DOHH2 (cell line): ENCODE data around the gene ANKRD29.

ENCODE experiments used
- H3F3A ChIP-seq: fragments of 200-600 bp; sonication (generic), shearing (Covaris generic); 2 replicates; pipeline ENCODE4 v1.6.0; 2016; ENCODE audit warnings: antibody characterized with exemption, mild to moderate bottlenecking; ENCODE audit not compliant: control insufficient read depth, insufficient read depth
- H3K27ac ChIP-seq: fragments of 200-600 bp; sonication (generic); 2 replicates; pipeline ENCODE4 v1.5.1; 2014; ENCODE audit warnings: low read depth, mild to moderate bottlenecking, low read length, moderate library complexity
- H3K27me3 ChIP-seq: fragments of 200-600 bp; sonication (generic); 2 replicates; pipeline ENCODE4 v1.6.1; 2014; ENCODE audit warnings: mild to moderate bottlenecking, low read length, mixed read lengths; ENCODE audit not compliant: control insufficient read depth
- H3K36me3 ChIP-seq: fragments of 200-600 bp; sonication (generic); 2 replicates; pipeline ENCODE4 v1.6.1; 2014; ENCODE audit warnings: mild to moderate bottlenecking, low read length, moderate library complexity, mixed read lengths; ENCODE audit not compliant: control insufficient read depth
- H3K4me1 ChIP-seq: fragments of 200-600 bp; sonication (generic); 2 replicates; pipeline ENCODE4 v1.6.1; 2014; ENCODE audit warnings: mild to moderate bottlenecking, low read length, mixed read lengths; ENCODE audit not compliant: control insufficient read depth
- H3K4me2 ChIP-seq: fragments of 200-600 bp; sonication (generic); 2 replicates; pipeline ENCODE4 v1.6.0; 2014; ENCODE audit warnings: mild to moderate bottlenecking, low read length, moderate library complexity
- H3K4me3 ChIP-seq: fragments of 200-600 bp; sonication (generic); 2 replicates; pipeline ENCODE4 v1.5.1; 2014; ENCODE audit warnings: mild to moderate bottlenecking, low read length, mixed read lengths
- H3K79me2 ChIP-seq: fragments of 200-600 bp; sonication (generic); 2 replicates; pipeline ENCODE4 v1.6.1; 2014; ENCODE audit warnings: mild to moderate bottlenecking, low read length, mixed read lengths; ENCODE audit not compliant: control insufficient read depth
- H3K9me2 ChIP-seq: fragments of 200-600 bp; sonication (generic); replicated peaks from 2 replicates; pipeline ENCODE4 v1.6.1; 2014; ENCODE audit warnings: mild to moderate bottlenecking, low read length, mixed read lengths; ENCODE audit not compliant: control insufficient read depth
- H3K9me3 ChIP-seq: fragments of 200-600 bp; sonication (generic); 2 replicates; pipeline ENCODE4 v1.6.1; 2014; ENCODE audit warnings: antibody characterized with exemption, low read length, mixed read lengths; ENCODE audit not compliant: control insufficient read depth, insufficient read depth
- H4K20me1 ChIP-seq: fragments of 200-600 bp; sonication (generic); 2 replicates; pipeline ENCODE4 v1.6.0; 2014; ENCODE audit warnings: low read depth, mild to moderate bottlenecking, antibody characterized with exemption, low read length, moderate library complexity; ENCODE audit not compliant: control insufficient read depth, insufficient read depth
- EZH2phosphoT487 ChIP-seq: fragments of 200-600 bp; sonication (generic); IDR thresholded peaks from 2 replicates; pipeline ENCODE4 v1.6.1; 2017; ENCODE audit warnings: borderline replicate concordance, mild to moderate bottlenecking, antibody characterized with exemption, low read length, moderate library complexity, mixed read lengths
- TF ChIP-seq, protein P1 (sequence below): fragments of 200-600 bp; sonication (generic); IDR thresholded peaks from one replicate; pipeline ENCODE4 v1.5.1; 2014; ENCODE audit warnings: antibody characterized with exemption, mild to moderate bottlenecking, low read depth, low read length; ENCODE audit not compliant: poor library complexity, severe bottlenecking

ANKRD29 gene

GRCh38 chr18:23682472-23682871, 19.8 kb upstream of the ANKRD29 start:
- Histone ChIP-seq H3K36me3 (no peaks in the 10 kb centered on the region), H3K4me3 (no peak overlapping the region), H3F3A (no peaks in the 10 kb centered on the region), H3K79me2 (no peaks in the 10 kb centered on the region), H3K4me2 (no peak overlapping the region), H3K4me1 (no peaks in the 10 kb centered on the region), H3K9me3 (no peaks in the 10 kb centered on the region), H3K27ac (no peak overlapping the region), H3K9me2 (no peaks in the 10 kb centered on the region), H3K27me3 (no peaks in the 10 kb centered on the region), H4K20me1 (no peaks in the 10 kb centered on the region)
- no peak for TF ChIP-seq EZH2phosphoT487
- TF ChIP-seq, protein P1, sequence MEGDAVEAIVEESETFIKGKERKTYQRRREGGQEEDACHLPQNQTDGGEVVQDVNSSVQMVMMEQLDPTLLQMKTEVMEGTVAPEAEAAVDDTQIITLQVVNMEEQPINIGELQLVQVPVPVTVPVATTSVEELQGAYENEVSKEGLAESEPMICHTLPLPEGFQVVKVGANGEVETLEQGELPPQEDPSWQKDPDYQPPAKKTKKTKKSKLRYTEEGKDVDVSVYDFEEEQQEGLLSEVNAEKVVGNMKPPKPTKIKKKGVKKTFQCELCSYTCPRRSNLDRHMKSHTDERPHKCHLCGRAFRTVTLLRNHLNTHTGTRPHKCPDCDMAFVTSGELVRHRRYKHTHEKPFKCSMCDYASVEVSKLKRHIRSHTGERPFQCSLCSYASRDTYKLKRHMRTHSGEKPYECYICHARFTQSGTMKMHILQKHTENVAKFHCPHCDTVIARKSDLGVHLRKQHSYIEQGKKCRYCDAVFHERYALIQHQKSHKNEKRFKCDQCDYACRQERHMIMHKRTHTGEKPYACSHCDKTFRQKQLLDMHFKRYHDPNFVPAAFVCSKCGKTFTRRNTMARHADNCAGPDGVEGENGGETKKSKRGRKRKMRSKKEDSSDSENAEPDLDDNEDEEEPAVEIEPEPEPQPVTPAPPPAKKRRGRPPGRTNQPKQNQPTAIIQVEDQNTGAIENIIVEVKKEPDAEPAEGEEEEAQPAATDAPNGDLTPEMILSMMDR = no peak

DNA sequence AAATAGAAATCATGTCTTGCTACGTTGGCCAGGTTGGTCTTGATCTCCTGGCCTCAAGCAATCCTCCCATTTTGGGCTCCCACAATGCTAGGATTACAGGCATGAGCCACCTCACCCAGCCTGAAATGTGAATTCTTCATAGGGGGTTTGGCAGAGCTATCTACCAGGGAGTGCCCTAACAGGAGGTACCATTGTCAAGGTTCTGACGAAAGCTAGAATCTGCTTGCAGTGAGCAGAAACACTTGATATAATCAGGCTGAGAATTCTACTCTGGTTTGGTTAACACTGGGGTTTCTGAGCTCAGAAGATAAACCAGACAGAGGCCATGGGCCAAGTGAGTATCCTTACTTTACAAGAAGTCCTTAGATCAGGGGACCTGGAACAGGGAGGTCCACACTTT, 19.3 kb upstream of the ANKRD29 start:
- no peak overlapping the region for H3K27ac ChIP-seq
- H4K20me1 ChIP-seq = no peaks in the 10 kb centered on the region
- no peaks in the 10 kb centered on the region for H3K27me3 ChIP-seq
- no peak for TF ChIP-seq EZH2phosphoT487
- TF ChIP-seq, protein P1 = no peak
- H3K79me2 ChIP-seq = no peaks in the 10 kb centered on the region
- no peaks in the 10 kb centered on the region for H3K9me2 ChIP-seq
- no peaks in the 10 kb centered on the region for H3K9me3 ChIP-seq
- H3K4me1 ChIP-seq = no peaks in the 10 kb centered on the region
- no peaks in the 10 kb centered on the region for H3F3A ChIP-seq
- no peak overlapping the region for H3K4me3 ChIP-seq
- H3K4me2 ChIP-seq = no peak overlapping the region
- no peaks in the 10 kb centered on the region for H3K36me3 ChIP-seq

DNA sequence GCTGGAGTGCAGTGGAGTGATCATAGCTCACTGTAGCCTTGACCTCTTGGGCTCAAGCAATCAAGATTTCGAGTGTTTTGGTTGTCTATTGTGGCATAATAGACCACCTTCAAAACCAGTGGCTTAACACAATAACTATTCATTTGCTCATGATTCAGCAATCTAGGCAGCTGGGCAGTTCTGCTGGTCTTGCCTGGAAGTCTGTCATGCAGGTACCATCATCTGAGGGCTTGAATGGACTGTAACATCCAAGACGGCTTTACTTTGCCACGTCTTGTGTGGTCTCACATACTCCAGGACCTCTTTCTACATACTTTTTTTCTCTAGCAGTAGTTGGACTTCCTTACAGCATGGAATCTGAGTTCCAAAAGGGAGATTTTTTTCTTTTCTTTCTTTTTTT, 13.2 kb upstream of the ANKRD29 start:
- Histone ChIP-seq H3F3A (no peaks in the 10 kb centered on the region), H3K27me3 (peaks cover 3% of the 10 kb centered on the region; the same call in 1 of the 2 replicates)

More for the DNA sequence above, 13.2 kb upstream of the ANKRD29 start:
- TF ChIP-seq, protein P1 = no peak
- no peak for TF ChIP-seq EZH2phosphoT487
- H3K4me1 ChIP-seq = no peaks in the 10 kb centered on the region
- H3K9me3 ChIP-seq = no peaks in the 10 kb centered on the region
- H3K9me2 ChIP-seq = no peaks in the 10 kb centered on the region
- no peaks in the 10 kb centered on the region for H3K36me3 ChIP-seq
- no peak overlapping the region for H3K4me2 ChIP-seq
- H3K79me2 ChIP-seq = no peaks in the 10 kb centered on the region
- no peaks in the 10 kb centered on the region for H4K20me1 ChIP-seq
- H3K4me3 ChIP-seq = no peak overlapping the region
- H3K27ac ChIP-seq = no peak overlapping the region
